D721Med (cell line): ENCODE data around the gene LMX1A.

ENCODE experiments used
- DNase-seq: peaks from one replicate; pipeline ENCODE4 v3.0.0; 2011; ENCODE audit warnings: low spot score; ENCODE audit not compliant: insufficient read length
- FAIRE-seq: peaks from 2 replicates; lab custom pipeline; 2011; peaks lifted over from hg19 to GRCh38; lab: Jason Lieb, UNC
- TF ChIP-seq, protein P1 (sequence below): IDR thresholded peaks from 2 replicates; pipeline ENCODE4 v1.5.1; 2012; ENCODE audit warnings: mild to moderate bottlenecking, control low read depth; ENCODE audit not compliant: insufficient read depth; ENCODE audit errors: missing control alignments

LMX1A gene

DNA sequence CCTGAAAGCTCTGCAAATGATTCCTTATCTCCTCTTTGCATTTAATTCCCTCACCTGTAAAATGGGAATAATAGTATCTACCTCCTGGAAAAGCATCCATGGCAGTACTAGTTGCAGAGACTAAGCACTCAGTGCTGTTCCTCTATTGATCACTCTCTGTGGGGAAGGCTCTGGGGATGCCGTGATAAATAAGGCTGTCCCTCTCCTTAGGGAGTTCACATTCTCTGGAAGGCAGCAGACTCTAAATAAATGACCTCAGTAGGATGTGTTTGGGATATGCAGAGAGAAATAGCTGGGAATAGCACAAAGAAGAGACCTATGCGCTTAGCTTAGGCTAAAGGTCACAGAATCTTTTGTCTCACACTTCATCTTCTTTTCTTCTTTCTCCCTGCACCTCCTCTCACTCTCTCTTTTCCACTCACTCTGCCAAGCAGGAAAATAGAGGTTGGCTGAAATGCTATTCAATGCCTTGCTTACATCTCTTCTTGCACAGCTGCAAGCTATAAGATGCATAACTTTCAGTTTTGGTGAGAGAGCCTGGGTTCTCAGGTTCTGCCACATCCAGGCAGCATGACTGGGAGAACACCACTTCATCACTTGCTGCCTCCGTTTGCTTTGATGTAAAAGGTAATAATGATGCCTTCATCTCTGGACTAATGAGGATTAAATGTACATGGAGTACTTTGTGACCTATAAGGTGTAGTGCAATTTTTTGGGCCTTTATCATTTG, 101.5 kb downstream of the LMX1A start:
- TF ChIP-seq, protein P1, sequence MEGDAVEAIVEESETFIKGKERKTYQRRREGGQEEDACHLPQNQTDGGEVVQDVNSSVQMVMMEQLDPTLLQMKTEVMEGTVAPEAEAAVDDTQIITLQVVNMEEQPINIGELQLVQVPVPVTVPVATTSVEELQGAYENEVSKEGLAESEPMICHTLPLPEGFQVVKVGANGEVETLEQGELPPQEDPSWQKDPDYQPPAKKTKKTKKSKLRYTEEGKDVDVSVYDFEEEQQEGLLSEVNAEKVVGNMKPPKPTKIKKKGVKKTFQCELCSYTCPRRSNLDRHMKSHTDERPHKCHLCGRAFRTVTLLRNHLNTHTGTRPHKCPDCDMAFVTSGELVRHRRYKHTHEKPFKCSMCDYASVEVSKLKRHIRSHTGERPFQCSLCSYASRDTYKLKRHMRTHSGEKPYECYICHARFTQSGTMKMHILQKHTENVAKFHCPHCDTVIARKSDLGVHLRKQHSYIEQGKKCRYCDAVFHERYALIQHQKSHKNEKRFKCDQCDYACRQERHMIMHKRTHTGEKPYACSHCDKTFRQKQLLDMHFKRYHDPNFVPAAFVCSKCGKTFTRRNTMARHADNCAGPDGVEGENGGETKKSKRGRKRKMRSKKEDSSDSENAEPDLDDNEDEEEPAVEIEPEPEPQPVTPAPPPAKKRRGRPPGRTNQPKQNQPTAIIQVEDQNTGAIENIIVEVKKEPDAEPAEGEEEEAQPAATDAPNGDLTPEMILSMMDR: no peak
- DNase-seq (no peak), FAIRE-seq (peak; percentile 25)

DNA sequence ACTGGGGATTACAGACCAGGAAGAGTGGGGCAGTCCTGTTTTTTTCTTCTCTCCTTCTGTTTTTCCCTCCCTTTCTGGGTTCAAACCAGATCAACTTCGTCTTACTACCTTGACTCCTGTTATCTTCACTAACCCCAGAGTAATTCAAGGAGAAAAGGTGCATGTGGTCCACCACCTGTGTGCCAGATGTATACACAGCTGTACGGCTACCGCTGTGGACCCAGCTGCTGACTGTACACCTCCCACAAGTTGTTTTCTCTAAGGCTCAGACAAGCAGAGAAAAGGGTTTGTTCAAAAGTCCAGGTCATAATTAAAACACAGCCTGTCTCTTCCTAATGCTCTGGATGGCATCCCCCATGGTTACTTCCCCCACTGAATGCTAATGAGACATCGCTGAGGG, 102.1 kb downstream of the LMX1A start:
- DNase-seq: no peak
- TF ChIP-seq, protein P1: no peak
- no peak for FAIRE-seq

DNA sequence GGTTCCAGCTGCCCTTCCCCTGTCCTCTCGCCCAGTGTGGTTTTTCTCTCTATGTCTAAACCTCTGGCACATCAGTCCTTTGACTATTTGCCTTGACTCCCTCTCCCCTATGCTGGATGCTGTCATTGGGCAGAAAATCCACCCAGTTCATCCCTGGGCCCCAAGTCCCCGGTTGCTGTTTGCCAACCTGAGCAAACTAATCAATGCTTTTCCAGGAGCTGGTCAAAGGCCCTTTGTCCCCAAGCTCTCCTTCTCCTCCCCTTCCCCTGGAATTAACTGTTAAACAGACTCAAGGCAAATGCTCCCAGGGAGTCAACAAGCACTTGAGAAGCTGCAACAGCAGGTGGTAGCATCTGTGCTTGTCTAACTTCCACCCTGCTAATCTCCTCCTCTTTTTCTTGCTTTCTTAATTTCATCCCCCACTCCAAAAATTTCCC, 102.7 kb downstream of the LMX1A start:
- FAIRE-seq (peak; percentile 41), DNase-seq (no peak)
- TF ChIP-seq, protein P1: peak; percentile 2

DNA sequence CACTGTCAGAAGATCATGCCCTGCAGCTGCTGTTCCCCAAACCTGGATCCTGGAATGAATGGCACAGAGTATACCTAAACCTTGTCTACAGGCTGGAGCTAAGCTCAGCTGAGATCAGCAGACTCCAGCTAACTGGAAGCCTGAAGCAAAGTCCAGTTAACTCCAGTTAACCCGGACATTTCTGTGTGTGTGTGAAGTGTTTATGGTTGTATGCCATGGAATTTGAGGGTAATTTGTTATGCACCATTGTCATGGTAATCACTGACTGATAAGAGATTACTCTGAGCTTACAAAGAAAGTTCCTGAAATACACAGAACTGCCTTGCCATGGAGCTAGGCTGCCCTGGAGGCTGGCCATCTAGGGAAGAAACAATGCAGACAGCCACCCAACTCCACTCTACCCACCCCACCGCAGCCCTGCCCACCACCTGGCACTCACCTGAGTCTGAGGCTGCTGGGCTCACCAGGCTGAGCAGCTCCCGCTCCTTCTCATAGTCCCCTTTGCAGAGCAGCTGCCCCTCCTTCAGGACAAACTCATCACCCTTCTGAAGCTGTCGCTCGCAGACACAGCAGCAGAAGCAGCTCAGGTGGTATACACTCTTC, 107.4 kb downstream of the LMX1A start:
- FAIRE-seq: no peak
- TF ChIP-seq, protein P1: no peak
- DNase-seq: no peak

DNA sequence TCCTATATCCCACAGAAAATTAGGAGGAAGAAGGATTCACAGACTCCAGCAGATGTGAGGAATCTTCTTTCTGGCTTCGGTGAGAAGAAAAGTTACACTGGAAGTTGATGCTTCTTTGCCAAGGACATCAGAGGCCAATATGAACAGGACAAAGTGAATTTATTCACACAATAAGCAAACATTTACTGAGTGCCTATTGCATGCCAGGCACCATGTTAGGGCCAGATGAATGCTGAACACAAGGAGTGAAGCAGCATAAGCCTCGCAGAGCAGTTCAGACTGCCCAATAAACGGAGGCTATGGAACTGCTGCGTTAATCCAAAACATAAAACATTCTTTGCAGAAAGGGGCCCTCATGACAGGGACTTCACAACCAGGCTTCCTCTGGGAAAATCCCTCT, 114.6 kb downstream of the LMX1A start:
- TF ChIP-seq, protein P1: no peak
- FAIRE-seq: peak; percentile 41
- no peak for DNase-seq

DNA sequence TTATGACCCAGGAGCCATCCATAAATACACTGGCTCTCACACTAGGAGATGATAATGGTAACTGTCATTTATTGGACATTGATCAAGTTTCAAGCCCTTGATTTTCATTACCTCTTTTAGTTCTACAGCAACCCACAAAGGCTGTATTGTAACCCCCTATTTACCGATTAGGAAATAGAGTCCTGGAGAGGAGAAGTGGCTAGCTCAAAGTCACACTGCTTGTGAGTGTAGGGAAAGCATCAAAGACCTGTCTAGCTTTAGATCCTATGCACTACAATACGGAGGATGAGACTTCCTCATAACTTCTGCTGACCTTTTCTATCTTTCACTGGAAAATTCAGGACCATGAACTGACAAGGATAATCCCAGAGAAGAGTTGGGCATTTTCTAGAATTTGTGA, 115.2 kb downstream of the LMX1A start:
- FAIRE-seq: peak; percentile 90

DNA sequence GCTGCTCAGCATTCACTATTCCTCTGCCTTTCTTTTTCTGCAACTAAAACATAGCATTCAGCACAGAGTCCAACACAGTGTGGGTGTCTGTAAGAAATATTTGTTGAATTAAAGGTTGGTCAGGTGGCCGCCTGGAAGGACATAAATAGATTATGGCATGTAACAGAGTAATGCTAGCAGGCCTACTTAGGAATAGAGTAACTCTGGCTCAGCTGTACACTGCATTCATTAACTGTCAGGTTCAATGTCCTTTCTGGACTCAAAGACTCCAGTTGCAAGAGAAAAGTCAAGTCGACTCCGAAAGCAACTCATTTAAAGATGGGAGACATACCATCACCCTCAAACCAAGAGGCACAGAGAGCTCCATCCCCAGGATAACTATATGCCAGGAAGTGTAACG, 116.0 kb downstream of the LMX1A start:
- DNase-seq (no peak), FAIRE-seq (no peak)
- TF ChIP-seq, protein P1: no peak

More for the DNA sequence above, 115.2 kb downstream of the LMX1A start:
- TF ChIP-seq, protein P1: no peak
- no peak for DNase-seq
